ENCODE measurements around the gene XCL2. TPM values are rescaled to one million over a fixed set of nuclear protein-coding genes. Genes with fewer than 3 reads are reported as not detected.
"Not testable (repeated sequence)": the region's sequence is repeated elsewhere in the genome, so short reads cannot be mapped to it uniquely, and the experiment has no call there.

Gene XCL2, protein sequence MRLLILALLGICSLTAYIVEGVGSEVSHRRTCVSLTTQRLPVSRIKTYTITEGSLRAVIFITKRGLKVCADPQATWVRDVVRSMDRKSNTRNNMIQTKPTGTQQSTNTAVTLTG
- not detected for total RNA-seq

GRCh38 chr1:168543840-168544498 is at the start of gene XCL2:
XCL2 (minus strand) TSS chr1:168543997; CDS start chr1:168543964, 33 bp downstream.
- ATAC-seq; intact Hi-C loops (cut with DNase I); DNase-seq (ENCODE audit: low spot score): not testable (repeated sequence)

- no peak for DNase-seq (ENCODE audit: low spot score)
- intact Hi-C loops (cut with DNase I): no loop called here
- no peak for ATAC-seq
These were observed 47.9 kb upstream of the XCL2 start for GRCh38 chr1:168591641-168592250.

DNA sequence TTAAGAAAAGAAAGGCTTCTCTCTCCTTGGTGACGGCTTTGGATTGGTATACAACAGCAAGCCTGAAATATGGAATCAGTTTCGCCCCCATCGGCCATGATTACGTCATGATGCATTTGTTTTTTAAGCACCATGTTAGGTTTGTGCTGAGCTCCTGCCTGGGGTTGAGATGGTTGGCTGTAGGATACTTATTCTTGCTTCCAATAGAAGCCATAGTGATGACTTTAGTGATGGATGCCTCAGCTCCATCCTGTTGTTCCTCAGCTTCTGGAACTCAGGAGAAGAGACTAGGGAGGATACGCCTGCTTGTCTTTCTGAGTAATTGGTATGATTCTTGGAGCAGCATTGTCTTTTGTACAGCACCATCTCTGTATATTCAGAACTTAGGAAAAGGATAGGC is 47.3 kb upstream of the XCL2 start:
- no peak for ATAC-seq
- DNase-seq (ENCODE audit: low spot score): no peak
- intact Hi-C loops (cut with DNase I): no loop called here

- intact Hi-C loops (cut with DNase I): no loop called here
- DNase-seq (ENCODE audit: low spot score) (no peak), ATAC-seq (no peak)
These were observed 45.4 kb upstream of the XCL2 start for GRCh38 chr1:168589167-168589566.

- intact Hi-C loops (cut with DNase I): no loop called here
- no peak for DNase-seq (ENCODE audit: low spot score)
- ATAC-seq: no peak
These were observed 42.1 kb upstream of the XCL2 start for GRCh38 chr1:168585937-168586336.

- ATAC-seq (no peak), DNase-seq (ENCODE audit: low spot score) (no peak)
- intact Hi-C loops (cut with DNase I): no loop called here
These were observed 41.4 kb upstream of the XCL2 start for GRCh38 chr1:168585191-168585590.

DNA sequence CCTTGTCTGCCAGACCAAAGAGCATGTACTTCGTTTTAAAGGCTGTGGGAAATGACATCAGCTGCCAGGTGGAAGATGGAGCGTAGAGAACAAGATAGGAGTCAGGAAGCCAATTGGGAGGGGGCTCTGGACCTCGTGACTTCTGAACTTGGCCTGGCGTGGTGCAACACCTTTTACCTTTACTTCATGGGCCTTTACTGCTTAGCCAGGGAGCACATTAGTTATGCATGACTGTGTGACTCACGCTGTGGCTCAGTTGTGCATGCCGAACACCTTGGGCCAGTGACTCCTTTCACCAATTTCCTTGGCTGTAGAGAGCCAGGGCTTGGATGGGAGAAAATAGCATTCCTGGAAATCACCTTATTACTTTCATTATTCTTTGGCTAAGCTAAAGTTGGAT is 39.8 kb upstream of the XCL2 start:
- ATAC-seq (no peak), DNase-seq (ENCODE audit: low spot score) (no peak)
- intact Hi-C loops (cut with DNase I): no loop called here

DNA sequence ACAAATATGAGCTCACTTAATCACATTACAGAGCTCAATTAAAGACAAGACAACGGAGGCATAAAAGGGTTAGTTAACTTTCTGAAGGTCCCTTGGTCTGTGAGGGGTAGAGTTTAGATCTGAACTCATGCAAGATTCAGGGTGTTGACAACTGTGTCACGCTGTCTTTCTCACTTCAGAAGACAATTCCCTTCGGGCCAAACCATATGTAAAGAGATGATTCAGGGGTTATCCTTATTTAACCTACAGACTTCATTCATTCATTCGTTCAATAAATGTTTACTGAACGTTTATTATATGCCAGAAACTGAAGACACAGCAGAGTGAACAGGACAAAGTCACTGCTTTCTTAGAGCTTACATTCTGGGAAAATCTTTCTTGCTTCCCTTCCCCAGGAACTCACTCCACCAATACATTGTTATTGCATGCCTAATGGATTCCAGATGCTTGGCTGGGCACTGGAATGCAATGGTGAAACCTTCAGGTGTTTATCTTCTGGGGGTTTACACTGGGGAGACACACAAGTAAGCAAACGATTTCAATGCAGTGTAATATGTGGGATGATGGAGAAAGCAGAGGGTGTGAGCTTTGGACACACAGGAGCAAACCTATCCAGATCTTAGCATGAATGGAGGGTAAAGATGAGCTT is 39.0 kb upstream of the XCL2 start:
- peak; percentile 16 for ATAC-seq
- DNase-seq (ENCODE audit: low spot score): no peak
- intact Hi-C loops (cut with DNase I): no loop called here

DNA sequence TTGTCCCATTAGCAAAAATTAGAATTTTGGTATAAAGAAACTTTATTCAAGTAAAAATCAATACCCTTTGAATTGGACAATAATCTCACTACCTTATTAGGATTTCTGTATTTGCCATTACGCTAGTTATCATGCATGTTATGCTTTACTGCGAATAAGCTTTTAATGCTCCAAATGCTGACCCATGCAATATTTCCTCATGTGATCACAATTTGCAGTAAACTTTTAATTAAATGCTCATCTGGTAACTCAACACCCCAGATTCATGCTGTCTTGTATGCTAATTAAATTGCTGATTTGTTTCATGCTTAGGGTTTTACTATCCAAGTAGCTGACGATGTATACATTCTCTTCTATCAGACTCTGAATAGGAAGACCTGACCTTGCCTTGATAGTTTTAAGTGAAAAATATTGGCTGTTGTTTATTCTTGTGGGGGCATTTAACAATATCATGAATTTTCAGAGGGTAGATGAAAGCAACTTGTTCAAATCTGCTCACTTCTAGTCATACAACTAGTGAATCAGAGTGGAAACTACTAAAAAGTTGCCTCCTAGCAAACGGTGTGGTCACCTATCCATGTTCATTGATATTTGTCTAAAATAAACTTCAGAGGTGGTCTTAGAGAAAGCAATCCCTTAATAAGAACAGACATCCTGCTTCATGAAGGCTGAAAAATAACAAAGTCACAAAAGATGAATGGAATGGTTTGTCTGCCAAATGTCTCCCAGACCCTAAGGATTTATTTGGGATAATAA is 38.2 kb upstream of the XCL2 start:
- DNase-seq (ENCODE audit: low spot score) (no peak), ATAC-seq (no peak)
- intact Hi-C loops (cut with DNase I): no loop called here

DNA sequence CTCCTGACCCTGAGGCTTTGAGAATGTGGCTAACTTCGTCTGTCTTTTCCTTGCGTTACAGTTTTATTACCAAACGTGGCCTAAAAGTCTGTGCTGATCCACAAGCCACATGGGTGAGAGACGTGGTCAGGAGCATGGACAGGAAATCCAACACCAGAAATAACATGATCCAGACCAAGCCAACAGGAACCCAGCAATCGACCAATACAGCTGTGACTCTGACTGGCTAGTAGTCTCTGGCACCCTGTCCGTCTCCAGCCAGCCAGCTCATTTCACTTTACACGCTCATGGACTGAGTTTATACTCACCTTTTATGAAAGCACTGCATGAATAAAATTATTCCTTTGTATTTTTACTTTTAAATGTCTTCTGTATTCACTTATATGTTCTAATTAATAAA is 37.2 kb upstream of the XCL2 start:
- DNase-seq (ENCODE audit: low spot score); intact Hi-C loops (cut with DNase I); ATAC-seq: not testable (repeated sequence)

DNA sequence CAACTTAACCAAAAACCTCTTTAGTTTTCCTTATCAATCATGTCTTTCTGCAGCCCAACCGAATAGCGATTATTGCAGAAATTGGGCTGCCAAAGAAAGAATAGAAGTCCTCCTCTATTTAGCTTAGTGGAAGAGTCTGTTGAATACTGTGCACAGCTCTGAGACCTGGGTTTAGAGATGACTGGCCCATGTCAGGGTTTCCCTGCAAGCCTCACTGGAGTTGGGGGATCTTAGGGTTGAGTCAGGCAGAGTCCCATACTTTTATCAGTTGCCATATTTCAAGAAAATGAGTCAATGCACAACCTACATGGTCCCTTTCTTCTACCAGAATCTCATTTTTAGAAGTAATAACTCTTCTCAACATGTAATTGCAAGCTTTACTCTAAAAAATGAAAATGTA is 36.5 kb upstream of the XCL2 start:
- intact Hi-C loops (cut with DNase I); DNase-seq (ENCODE audit: low spot score); ATAC-seq: not testable (repeated sequence)

- DNase-seq (ENCODE audit: low spot score); ATAC-seq; intact Hi-C loops (cut with DNase I): not testable (repeated sequence)
These were observed 34.9 kb upstream of the XCL2 start for GRCh38 chr1:168578531-168579185.

DNA sequence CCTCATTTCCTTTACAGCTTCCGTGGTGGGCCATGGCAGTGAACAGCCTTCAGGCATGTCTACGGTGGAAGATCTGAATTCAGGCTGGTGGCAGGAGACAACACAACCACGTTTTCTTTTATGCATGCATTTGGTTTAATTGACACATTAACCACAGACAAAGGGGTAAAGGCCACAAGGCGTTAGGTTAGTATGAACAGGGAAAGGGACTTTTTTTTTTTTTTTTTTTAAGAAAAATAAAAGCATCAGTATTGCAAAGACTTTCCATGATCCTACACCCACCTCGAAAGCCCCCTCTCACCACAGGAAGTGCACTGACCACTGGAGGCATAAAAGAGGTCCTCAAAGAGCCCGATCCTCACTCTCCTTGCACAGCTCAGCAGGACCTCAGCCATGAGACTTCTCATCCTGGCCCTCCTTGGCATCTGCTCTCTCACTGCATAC is 32.5 kb upstream of the XCL2 start, which contains the start of gene XCL1:
XCL1 (plus strand) TSS at position 361 of the 444 bp plus-strand sequence; CDS start at position 394, 33 bp downstream.
- ATAC-seq; intact Hi-C loops (cut with DNase I); DNase-seq (ENCODE audit: low spot score): not testable (repeated sequence)

DNA sequence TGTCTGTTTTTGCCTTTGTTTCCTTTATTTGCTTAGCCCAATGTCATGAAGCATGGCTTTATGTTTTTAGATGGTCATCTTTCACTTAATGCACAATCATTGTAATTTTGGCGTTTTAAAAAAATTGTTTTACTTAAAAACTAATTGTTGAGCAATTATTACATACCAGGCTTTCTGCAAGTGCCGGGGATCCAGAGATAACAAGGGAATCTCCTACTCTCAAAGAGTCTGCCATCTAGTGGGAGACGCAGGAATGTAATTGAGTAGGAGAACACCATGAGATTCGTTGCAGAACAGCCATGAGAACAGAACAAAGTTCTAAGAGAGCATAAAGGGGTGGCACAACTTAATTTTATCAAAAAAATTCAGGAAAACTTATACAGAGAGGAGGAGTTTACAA is 30.4 kb upstream of the XCL2 start:
- intact Hi-C loops (cut with DNase I); DNase-seq (ENCODE audit: low spot score); ATAC-seq: not testable (repeated sequence)

GRCh38 chr1:168572633-168573032 is 28.8 kb upstream of the XCL2 start:
- intact Hi-C loops (cut with DNase I): no loop called here
- ATAC-seq: no peak
- DNase-seq (ENCODE audit: low spot score): no peak

- intact Hi-C loops (cut with DNase I): no loop called here
- DNase-seq (ENCODE audit: low spot score): no peak
- no peak for ATAC-seq
These were observed 26.9 kb upstream of the XCL2 start for GRCh38 chr1:168570652-168571051.

DNA sequence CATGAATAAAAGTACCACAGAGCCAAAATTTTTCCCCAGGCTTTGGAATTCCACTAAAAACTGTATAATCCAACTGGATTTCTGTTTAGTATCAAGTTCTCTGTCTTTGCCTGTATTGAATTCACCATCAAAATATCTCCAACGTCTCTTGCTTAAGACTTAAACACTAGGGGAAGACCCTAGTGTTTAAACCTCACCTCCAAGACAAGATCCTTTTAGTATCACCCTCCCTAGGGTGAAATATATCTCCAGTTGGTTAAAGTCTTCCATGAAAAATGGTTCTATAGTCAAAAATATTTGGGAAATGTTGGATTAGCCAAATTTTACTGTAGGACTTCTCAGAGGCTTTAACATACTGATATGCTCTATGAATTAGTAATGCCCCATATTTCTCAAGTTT is 24.5 kb upstream of the XCL2 start:
- intact Hi-C loops (cut with DNase I): no loop called here
- ATAC-seq (no peak), DNase-seq (ENCODE audit: low spot score) (no peak)

- DNase-seq (ENCODE audit: low spot score) (no peak), ATAC-seq (no peak)
- intact Hi-C loops (cut with DNase I): no loop called here
These were observed 23.8 kb upstream of the XCL2 start for GRCh38 chr1:168567568-168567967.

GRCh38 chr1:168567007-168567406 is 23.2 kb upstream of the XCL2 start:
- DNase-seq (ENCODE audit: low spot score) (no peak), ATAC-seq (no peak)
- intact Hi-C loops (cut with DNase I): no loop called here

Measured in sciatic nerve (tissue), 2 donors.